IPS DF 6.9 (cell line): Measurements from ENCODE around the gene NUP214.
"Not testable (repeated sequence)": the region's sequence is repeated elsewhere in the genome, so short reads cannot be mapped to it uniquely, and the experiment has no call there.

ENCODE experiments used
- DNase-seq: peaks from one replicate; pipeline ENCODE4 v3.0.0-alpha.2; 2013; ENCODE audit warnings: low read depth, low spot score
- H3K27ac ChIP-seq: one replicate; pipeline ENCODE4 v1.5.1; 2013; ENCODE audit warnings: low read length, control low read depth
- H3K27me3 ChIP-seq: 2 replicates; pipeline ENCODE4 v1.6.1; 2013; ENCODE audit warnings: mild to moderate bottlenecking, low read length; ENCODE audit not compliant: control insufficient read depth, insufficient read depth
- H3K36me3 ChIP-seq: 2 replicates; pipeline ENCODE4 v1.6.1; 2013; ENCODE audit warnings: low read length; ENCODE audit not compliant: control insufficient read depth, insufficient read depth
- H3K4me1 ChIP-seq: 2 replicates; pipeline ENCODE4 v1.6.1; 2013; ENCODE audit warnings: low read length; ENCODE audit not compliant: control insufficient read depth, insufficient read depth
- H3K4me3 ChIP-seq: 2 replicates; pipeline ENCODE4 v1.5.1; 2013; ENCODE audit warnings: mild to moderate bottlenecking, low read length
- H3K9me3 ChIP-seq: 2 replicates; pipeline ENCODE4 v1.6.1; 2013; ENCODE audit warnings: low read length, inconsistent platforms; ENCODE audit not compliant: control insufficient read depth, insufficient read depth
- WGBS: extraction: QIAGEN DNeasy Blood & Tissue Kit; methylation state at CpG from one replicate; pipeline ENCODE4 v1.1.7; 2013; ENCODE audit warnings: mixed read lengths, missing lambda C conversion rate; ENCODE audit not compliant: insufficient read length, insufficient coverage; 5-methylcytosine and 5-hydroxymethylcytosine counted together

The NUP214 gene

DNA sequence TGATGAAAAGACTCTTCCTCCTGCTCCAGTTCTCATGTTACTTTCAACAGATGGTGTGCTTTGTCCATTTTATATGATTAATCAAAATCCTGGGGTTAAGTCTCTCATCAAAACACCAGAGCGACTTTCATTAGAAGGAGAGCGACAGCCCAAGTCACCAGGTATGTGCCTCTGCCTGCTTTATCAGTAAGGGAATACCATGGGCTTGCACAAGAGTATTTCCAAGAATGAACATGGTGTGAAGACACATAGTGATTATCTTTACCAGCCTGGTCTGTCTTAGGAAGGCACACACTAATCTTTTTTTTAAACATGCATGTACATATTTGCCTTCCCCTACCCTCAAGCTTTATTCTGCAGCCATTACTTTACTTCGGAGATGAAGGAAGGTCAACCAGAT lies 15.2 kb downstream of the NUP214 start:
- Histone ChIP-seq H3K4me1 (no peaks in the 10 kb centered on the region), H3K36me3 (peaks cover 35% of the 10 kb centered on the region; the same call in 1 of the 2 replicates), H3K9me3 (no peaks in the 10 kb centered on the region), H3K27me3 (no peaks in the 10 kb centered on the region), H3K4me3 (no peak overlapping the region), H3K27ac (no peak overlapping the region)
- DNase-seq = no peak
- WGBS = no CpG with 5 or more reads among the region's 3 CpGs

DNA sequence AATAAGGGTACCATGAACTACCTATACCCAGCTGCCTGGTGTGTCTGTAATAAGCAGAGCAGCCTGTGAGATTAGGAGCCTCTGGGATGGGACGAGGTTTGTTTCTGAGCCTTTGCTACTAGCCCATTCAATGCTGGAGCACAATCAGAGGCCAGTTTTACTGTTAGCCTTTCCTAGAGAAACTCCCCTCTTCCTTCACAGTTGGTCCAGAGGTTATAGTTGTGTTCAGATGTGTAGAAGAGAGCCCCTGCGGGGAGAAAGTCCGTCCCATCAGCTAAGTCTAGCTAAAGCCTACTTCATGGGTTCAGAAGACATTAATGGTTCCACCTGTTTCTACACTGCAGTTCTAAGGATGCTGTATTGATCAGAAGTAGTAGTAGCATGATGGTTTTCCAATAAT lies 16.8 kb downstream of the NUP214 start:
- H3K27ac ChIP-seq = no peak overlapping the region

DNA sequence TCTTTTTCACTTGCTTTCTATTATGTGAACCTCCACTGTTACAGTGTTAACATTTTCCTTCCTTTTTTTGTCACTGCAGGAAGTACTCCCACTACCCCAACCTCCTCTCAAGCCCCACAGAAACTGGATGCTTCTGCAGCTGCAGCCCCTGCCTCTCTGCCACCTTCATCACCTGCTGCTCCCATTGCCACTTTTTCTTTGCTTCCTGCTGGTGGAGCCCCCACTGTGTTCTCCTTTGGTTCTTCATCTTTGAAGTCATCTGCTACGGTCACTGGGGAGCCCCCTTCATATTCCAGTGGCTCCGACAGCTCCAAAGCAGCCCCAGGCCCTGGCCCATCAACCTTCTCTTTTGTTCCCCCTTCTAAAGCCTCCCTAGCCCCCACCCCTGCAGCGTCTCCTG lies 18.8 kb downstream of the NUP214 start:
- H3K36me3 ChIP-seq = peaks cover 34% of the 10 kb centered on the region; the same call in 1 of the 2 replicates
- no peak for DNase-seq
- H3K4me1 ChIP-seq = no peaks in the 10 kb centered on the region
- H3K27me3 ChIP-seq = no peaks in the 10 kb centered on the region
- H3K27ac ChIP-seq = no peak overlapping the region
- no peaks in the 10 kb centered on the region for H3K9me3 ChIP-seq
- WGBS = no CpG with 5 or more reads among the region's 3 CpGs
- H3K4me3 ChIP-seq = no peak overlapping the region

More for the DNA sequence above, 16.8 kb downstream of the NUP214 start:
- no peak overlapping the region for H3K4me3 ChIP-seq
- peaks cover 35% of the 10 kb centered on the region; the same call in 1 of the 2 replicates for H3K36me3 ChIP-seq
- no peaks in the 10 kb centered on the region for H3K4me1 ChIP-seq
- no peaks in the 10 kb centered on the region for H3K27me3 ChIP-seq
- WGBS = no CpG with 5 or more reads among the region's 3 CpGs
- no peaks in the 10 kb centered on the region for H3K9me3 ChIP-seq
- no peak for DNase-seq

DNA sequence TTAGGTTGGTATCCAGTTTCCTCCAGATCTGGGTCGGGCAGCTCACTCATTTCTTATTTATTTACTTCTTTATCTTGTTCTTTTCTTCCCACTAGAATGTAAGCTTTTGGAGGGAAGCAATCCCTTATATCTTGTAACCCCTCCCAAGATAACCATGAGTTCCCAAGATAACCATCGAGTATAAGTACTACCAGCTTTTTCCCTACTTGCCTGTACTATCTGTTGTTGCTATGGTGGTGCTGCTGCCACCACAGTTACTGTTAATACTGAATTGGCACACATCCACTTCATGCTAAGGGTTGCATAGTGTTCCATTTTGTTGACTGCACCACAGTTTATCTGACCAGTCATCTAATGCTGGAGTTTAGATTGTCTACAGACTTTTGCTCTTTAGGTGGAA lies 19.9 kb downstream of the NUP214 start:
- Histone ChIP-seq H3K9me3 (no peaks in the 10 kb centered on the region), H3K27me3 (no peaks in the 10 kb centered on the region), H3K4me1 (no peaks in the 10 kb centered on the region), H3K27ac (no peak overlapping the region), H3K36me3 (peaks cover 32% of the 10 kb centered on the region; the same call in 1 of the 2 replicates), H3K4me3 (no peak overlapping the region)
- no CpG with 5 or more reads among the region's 2 CpGs for WGBS
- no peak for DNase-seq

DNA sequence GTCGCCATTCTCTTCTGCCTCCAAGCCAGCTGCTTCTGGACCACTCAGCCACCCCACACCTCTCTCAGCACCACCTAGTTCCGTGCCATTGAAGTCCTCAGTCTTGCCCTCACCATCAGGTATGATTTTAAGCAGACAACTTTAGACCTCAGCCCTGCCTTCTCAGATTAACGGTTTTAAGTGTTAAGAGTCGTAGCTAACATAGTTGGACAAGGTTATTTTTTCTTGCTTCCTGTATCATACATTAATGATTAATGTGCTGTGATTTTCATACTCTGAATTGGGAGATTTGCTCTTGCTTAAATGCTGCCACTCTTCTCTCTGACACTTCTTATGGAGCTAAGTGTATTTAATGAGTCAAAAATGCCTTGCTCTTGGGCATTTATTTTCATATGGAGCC lies 20.8 kb downstream of the NUP214 start:
- Histone ChIP-seq H3K9me3 (no peaks in the 10 kb centered on the region), H3K27ac (no peak overlapping the region), H3K36me3 (peaks cover 31% of the 10 kb centered on the region; the same call in 1 of the 2 replicates), H3K4me3 (no peak overlapping the region), H3K4me1 (no peaks in the 10 kb centered on the region), H3K27me3 (no peaks in the 10 kb centered on the region)
- no peak for DNase-seq
- no CpG with 5 or more reads among the region's 4 CpGs for WGBS

DNA sequence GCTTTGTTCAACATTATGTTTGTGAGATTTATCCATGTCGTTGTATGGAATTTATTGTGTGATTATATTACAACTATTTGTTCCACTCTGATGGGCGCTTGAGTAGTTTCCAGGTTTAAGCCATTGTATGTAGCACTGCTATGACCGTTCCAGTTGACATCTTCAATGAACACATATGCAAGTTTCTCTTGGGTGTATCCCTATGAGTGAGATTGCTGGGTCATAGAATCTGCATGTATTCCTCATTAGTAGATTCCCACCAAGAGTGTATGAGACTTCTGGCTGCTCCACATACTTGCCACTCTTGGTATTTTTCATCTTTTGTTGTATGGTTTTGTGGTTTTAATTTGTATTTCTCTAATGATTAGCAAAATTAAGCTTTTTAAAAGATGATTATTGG lies 22.9 kb downstream of the NUP214 start:
- H3K4me1 ChIP-seq = no peaks in the 10 kb centered on the region
- H3K36me3 ChIP-seq = peaks cover 31% of the 10 kb centered on the region; the same call in 1 of the 2 replicates
- H3K27me3 ChIP-seq = no peaks in the 10 kb centered on the region
- H3K4me3 ChIP-seq = no peak overlapping the region
- H3K9me3 ChIP-seq = no peaks in the 10 kb centered on the region
- H3K27ac ChIP-seq = no peak overlapping the region
- no CpG with 5 or more reads among the region's 3 CpGs for WGBS
- no peak for DNase-seq

DNA sequence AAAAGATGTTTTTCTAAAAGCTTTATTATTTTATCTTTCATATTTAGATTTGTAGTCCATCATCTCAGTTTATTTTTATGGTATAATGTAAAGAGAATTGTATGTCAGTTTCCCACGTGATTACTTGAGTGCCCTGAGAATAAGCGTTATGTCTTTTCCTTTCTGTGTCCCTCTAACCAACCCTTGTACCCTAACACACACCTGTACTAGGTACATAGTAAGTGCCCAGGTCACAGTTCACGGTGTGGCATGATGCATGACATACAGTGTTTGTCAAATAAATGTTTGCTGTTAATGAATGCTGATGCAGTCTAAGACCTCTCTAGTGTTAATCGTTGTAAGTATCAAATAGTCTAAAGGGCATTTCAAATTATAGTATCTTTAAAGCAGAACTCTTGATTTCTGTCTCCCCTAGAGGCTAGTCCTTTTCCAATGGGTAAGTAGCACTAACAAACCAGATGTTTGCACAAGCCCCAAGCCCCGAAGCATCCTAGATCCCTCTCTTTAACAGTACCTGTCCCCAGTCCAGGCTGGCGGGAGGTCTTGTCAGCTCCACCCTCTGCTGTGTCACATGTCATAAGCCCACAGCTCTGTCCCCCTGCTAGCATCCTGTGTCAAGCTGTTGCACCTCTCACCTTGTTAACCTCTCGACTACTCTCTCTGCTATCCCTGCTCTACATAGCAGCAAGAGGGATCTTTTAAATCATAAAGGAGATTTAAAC lies 23.7 kb downstream of the NUP214 start:
- no peaks in the 10 kb centered on the region for H3K4me1 ChIP-seq
- H3K27ac ChIP-seq = no peak overlapping the region
- H3K4me3 ChIP-seq = no peak overlapping the region
- no peaks in the 10 kb centered on the region for H3K27me3 ChIP-seq
- H3K36me3 ChIP-seq = peaks cover 31% of the 10 kb centered on the region; the same call in 1 of the 2 replicates
- WGBS = no CpG with 5 or more reads among the region's 7 CpGs
- no peak for DNase-seq
- H3K9me3 ChIP-seq = no peaks in the 10 kb centered on the region

DNA sequence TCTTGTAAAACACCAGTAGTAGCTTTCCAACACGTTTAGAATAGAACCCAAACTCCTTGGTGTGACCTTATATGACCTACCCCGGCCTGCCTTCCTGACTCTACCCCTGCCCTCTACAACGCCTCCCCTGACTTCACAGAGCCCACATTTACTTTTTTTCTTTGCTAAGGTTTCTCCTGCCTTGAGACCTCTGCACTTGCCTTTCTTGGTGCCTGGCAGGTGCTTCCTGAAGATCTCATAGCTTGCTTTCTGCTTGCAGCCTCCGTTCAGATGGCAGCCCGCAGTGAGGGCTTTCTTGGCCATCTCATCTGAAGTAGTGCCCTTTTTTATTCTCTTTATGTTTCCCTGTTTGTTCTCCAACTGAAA lies 24.3 kb downstream of the NUP214 start:
- no CpG with 5 or more reads among the region's 5 CpGs for WGBS
- Histone ChIP-seq H3K4me1 (no peaks in the 10 kb centered on the region), H3K27me3 (no peaks in the 10 kb centered on the region), H3K36me3 (peaks cover 27% of the 10 kb centered on the region; the same call in 1 of the 2 replicates), H3K4me3 (no peak overlapping the region), H3K9me3 (no peaks in the 10 kb centered on the region), H3K27ac (no peak overlapping the region)
- no peak for DNase-seq

DNA sequence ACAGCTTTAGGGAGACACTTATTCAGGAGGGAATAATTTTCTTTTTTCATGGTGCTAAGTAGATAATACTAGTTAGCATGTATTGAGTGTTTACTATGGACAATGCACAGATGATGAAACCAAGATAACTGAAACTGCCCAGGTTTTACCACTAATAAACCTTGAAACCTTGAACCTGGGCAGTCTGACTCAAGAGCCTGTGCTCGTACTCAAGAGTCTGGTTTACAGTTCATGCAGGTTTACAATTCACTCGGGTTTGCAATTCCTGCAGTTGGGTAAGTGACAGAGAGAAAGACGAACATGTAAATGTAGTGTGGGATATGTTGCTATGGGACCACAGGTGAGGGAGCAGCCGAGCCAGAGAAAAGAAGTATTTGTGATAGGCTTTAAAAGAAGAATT lies 28.2 kb downstream of the NUP214 start:
- Histone ChIP-seq H3K27me3 (no peaks in the 10 kb centered on the region), H3K27ac (no peak overlapping the region), H3K9me3 (no peaks in the 10 kb centered on the region), H3K36me3 (peaks cover 16% of the 10 kb centered on the region; the same call in 1 of the 2 replicates), H3K4me1 (no peaks in the 10 kb centered on the region), H3K4me3 (no peak overlapping the region)
- DNase-seq = no peak
- no CpG with 5 or more reads among the region's 4 CpGs for WGBS

DNA sequence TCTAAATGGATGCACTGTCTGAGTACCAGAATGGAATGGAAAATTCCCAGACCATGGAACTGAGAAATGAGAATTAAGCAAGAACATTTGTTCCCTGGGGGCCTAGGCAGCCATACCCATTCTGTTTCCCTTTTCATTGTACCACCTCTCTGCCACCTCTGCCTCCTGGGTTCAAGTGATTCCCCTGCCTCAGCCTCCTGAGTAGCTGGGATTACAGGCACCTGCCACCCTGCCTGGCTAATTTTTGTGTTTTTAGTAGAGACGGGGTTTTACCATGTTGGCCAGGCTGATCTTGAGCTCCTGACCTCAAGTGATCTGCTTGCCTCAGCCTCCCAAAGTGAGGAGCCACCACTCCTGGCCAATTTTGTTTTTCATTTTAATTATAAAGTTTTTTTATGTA lies 33.3 kb downstream of the NUP214 start:
- H3K36me3 ChIP-seq, H3K4me1 ChIP-seq, H3K27ac ChIP-seq, H3K27me3 ChIP-seq, H3K4me3 ChIP-seq, H3K9me3 ChIP-seq, DNase-seq: not testable (repeated sequence)
- WGBS = no CpG with 5 or more reads among the region's 1 CpG
